Endothelial cell of umbilical vein (primary cell): ENCODE measurements around the gene CNPY1.

Experiments used
- CTCF ChIP-seq, 2 donors: IDR thresholded peaks; 1 replicate in 1 of 2; 2 replicates in 1 of 2; pipeline ENCODE4 v1.5.1; 2011; ENCODE audit warnings: low read length in 2 of 2, mild to moderate bottlenecking in 2 of 2, moderate library complexity in 2 of 2, control low read depth in 1 of 2, inconsistent platforms in 1 of 2, low read depth in 1 of 2; ENCODE audit not compliant: insufficient read depth in 1 of 2; ENCODE audit errors: extremely low read depth in 1 of 2
- EZH2 ChIP-seq: IDR thresholded peaks from 2 replicates; pipeline ENCODE4 v1.6.1; 2012; ENCODE audit warnings: borderline replicate concordance, low read depth, mild to moderate bottlenecking, moderate library complexity, low read length, inconsistent platforms; ENCODE audit not compliant: severe bottlenecking
- FOS ChIP-seq: IDR thresholded peaks from 2 replicates; pipeline ENCODE4 v1.6.1; 2011; ENCODE audit warnings: mild to moderate bottlenecking, low read length, moderate library complexity, borderline replicate concordance; ENCODE audit not compliant: insufficient read depth
- JUN ChIP-seq: IDR thresholded peaks from 2 replicates; pipeline ENCODE4 v1.6.1; 2011; ENCODE audit warnings: borderline replicate concordance, low read depth; ENCODE audit not compliant: insufficient read length, insufficient read depth
- MYC ChIP-seq: IDR thresholded peaks from one replicate; pipeline ENCODE4 v1.6.1; 2011; ENCODE audit warnings: mild to moderate bottlenecking, low read depth, low read length
- POLR2A ChIP-seq: IDR thresholded peaks from 2 replicates; pipeline ENCODE4 v1.6.1; 2012; ENCODE audit warnings: low read depth, mild to moderate bottlenecking, control low read depth, low read length
- POLR2AphosphoS5 ChIP-seq: IDR thresholded peaks from 2 replicates; pipeline ENCODE4 v1.6.1; 2012; ENCODE audit warnings: low read depth, mild to moderate bottlenecking, control low read depth, low read length, moderate library complexity; ENCODE audit not compliant: insufficient read depth

- TF ChIP-seq POLR2AphosphoS5 (no peak), EZH2 (no peak), CTCF (IDR thresholded peaks at IDR 0.05; ENCODE audit: extremely low read depth in 1 of 2, insufficient read depth in 1 of 2, low read depth in 1 of 2, low read length in 2 of 2) (no peak), MYC (no peak), POLR2A (no peak), JUN (no peak), FOS (no peak)
Observed at GRCh38 chr7:155515318-155515717, 31.0 kb downstream of the CNPY1 start.
